Upper lobe of left lung (tissue), 4 donors: Measurements from ENCODE around the gene LPAR2.

Experiments used
- EP300 ChIP-seq, 4 donors: sonication (generic); formaldehyde crosslinking; IDR thresholded peaks; one replicate each; pipeline ENCODE4 v1.5.1; 2017; ENCODE audit warnings: antibody characterized with exemption in 4 of 4, control low read depth in 2 of 4
- POLR2A ChIP-seq, 4 donors: fragments of 450-650 bp; IDR thresholded peaks; one replicate each; pipeline ENCODE4 v1.5.1; 2016 to 2017; ENCODE audit warnings: antibody characterized with exemption in 4 of 4, mild to moderate bottlenecking in 2 of 4

- TF ChIP-seq EP300 (IDR thresholded peaks at IDR 0.05): no peak
- TF ChIP-seq POLR2A (IDR thresholded peaks at IDR 0.05): no peak
Observed at GRCh38 chr19:19650331-19650730, 22.3 kb upstream of the LPAR2 start.
